Kidney capillary endothelial cell (primary cell): Measurements from ENCODE around the gene MN1.
A peak's percentile ranks its signal among the peaks of the same experiment; 100 is the strongest.

Experiments used
- DNase-seq: peaks from one replicate; pipeline ENCODE4 v3.0.0-alpha.2; 2018; ENCODE audit warnings: low spot score

Gene MN1

DNA sequence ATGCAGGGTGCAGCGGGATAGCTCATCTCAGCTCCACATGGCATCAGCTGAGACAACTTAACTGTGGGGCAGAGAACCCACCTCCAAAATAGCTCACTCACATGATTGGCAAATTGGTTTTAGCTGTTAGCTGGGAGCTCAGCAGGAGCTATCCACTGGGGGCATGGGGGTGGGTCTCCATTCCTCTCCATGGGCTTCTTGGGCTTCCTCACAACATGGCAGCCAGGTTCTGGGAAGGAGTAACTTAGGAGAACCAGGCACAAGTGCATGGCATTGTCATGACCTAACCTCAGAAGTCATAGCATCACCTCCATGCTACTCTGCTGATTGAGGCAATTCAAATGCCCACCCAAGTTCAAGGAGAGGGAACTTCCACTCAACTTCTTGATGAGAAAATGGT is 85.5 kb downstream of the MN1 start:
- no peak for DNase-seq

DNA sequence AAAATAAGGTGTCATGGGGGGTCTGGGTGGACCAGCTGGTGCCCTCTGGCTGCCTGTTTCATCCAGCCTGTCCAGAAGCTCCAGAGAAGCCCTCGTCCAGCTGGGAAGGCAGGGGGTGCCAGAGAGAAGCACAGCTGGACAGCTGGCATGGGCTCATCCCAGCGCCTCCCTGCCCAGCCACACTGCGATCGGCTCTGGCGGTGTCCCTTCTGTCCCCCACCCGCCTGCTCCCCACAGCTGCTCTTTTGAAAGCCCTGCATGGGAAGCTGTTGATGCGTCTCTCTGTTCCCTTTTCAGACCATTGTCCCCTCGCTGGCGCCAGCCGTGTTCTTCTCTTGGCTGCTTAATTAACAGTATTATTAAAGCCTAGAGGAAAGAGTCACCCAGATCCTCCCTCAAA is 86.5 kb downstream of the MN1 start:
- peak; percentile 42 for DNase-seq

DNA sequence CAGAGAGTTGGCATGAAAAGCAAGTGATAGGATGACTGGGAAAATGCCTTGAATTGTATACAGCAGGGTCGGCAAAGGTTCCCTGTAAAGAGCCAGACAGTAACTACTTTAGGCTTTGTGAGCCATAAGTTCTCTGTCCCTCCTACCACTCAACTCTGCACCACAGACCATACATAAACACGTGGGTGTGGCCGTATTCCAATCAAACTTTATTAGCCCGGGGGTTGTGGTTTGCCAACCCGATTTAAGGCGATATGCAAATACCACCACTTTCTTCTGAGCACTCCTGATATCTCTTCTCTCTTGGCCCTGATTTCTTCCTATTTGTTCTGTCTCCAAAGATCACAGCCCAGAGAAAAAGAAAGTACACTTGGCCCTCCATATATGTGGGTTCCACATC is 87.5 kb downstream of the MN1 start:
- DNase-seq = no peak

DNA sequence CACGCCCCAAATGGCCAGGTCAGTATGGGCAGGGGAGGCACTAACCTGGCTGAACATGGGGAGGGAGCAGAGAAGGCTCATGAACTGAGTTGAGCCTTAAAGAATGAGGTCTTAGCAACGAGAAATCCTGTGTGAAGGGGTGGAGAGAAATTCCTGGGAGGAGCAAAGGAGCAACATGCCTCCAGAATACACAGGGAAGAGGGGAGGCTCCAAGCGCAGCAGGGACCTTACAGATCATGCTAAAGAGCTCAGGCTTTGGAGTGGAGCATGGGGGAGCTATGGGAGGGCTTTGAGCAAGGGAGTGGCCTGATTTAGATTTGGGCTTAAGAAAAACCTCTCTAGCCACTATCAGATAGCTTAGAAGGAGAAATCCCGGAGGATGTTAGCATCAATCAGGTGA is 88.1 kb downstream of the MN1 start:
- DNase-seq = no peak

DNA sequence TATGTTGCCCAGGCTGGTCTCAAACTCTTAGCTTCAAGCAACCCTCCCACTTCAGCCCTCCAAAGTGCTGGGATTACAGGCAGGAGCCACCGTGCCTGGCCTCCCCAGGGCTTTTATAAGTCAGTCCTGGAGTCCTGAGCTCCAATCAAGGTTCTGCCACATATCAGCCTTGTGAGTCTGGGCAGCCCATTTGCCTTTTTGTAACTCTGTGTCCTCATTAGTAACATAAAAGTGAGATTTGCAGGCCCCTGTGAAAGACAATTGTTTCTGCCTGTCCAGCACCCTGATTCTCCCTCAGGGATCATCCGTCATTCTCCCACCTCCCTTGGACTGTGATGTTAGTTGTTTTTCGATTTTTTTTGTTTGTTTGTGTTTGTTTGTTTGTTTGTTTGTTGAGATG is 89.8 kb downstream of the MN1 start:
- DNase-seq = no peak

DNA sequence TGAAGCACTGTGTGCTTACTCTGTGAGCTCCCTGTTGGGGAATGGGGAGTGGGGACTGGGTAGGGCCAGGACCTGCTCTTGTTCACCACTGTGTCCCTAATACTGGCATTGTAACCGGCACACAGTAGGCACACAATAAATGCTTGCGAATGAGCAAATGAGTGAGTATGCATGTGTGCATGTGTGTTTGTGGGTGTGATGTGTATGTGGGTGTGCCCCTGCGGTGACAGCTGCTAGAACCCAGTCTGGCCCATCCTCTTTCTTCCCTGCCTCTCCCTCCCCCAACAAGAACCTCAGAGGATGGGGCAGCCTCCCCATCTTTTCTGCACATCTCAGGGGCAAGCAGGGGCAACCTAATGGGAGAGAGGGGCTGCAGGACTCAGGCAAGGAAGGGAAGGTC is 90.5 kb downstream of the MN1 start:
- DNase-seq = no peak

DNA sequence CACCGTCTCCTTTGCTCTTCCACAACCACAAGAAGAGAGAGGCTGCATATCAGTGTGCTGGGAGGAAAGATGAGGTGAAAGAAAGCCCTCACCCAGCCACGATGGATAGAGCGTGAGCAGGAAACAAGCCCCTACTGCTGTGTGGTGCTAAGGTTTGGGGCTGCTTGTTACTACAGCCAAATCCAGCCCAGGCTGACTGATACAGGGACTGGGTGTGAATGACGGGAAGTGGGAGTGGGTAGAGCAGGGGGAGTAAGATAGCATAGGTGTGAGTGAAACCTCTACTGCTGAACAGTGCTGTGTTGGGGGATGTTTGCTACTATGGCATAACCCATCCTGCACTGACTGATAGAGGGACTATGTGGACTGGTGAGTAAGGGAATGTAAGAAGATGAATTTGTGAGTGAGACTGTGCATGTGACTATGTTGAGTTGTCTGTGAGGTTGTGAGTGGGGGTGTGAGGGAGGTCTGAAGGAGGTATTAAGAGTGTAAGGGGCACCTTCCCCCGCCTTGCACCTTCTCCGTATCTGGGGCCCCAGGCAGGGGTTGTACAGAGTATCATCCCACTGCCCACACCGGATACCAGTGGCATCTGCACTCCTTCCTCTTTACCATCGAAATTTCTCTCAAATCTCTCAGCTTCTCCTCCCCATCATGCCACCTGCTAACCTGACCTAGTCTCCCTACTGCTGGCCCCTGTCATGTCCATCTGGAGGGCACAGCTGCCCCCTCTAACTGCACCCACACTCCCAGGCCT is 91.5 kb downstream of the MN1 start:
- no peak for DNase-seq

DNA sequence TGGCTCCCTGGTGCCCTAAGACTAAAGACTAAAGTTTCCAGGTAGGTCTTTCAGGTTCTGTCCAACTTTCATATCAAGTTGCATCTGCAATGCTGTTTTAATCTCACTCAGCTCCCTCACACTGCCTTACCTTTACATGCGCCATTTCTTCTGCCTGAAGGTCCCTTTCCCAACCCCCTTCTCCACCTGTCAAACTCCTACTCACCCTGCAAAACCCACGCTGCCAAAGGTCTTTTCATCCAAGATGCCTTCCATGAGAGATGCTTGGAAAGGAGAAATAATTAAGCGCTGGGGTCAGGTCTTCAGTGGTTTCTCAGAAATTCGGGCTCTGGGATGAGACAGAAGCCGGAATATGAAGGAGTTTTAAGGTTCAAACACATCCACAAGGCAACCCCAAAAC is 95.1 kb downstream of the MN1 start:
- DNase-seq = no peak

DNA sequence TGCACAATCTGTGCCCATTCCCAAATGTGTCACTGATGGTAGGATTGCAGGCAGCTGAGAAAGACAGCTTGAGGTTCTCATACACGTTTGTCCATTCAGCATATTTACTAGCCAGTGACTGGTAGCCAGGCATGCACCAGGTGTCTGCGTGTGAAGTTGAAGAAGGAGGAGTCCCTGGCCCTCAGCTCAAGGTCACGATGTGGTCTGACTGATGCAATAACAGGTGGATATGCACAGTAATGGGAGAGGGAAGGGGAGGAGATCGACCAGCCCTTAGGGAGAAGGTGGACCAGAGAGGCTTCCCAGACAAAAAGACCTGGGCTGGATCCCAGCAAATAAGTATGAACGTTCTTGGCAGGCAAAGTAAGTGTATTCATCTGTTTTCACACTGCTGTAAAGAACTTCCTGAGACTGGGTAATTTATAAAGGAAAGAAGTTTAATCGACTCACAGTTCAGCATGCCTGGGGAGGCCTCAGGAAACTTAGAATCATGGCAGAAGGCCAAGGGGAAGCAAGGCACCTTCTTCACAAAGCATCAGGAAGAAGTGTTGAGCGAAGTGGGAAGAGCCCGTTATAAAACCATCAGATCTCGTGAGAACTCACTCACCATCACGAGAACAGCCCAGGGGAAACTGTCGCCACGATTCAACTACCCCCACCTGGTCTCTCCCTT is 96.0 kb downstream of the MN1 start:
- DNase-seq = no peak

DNA sequence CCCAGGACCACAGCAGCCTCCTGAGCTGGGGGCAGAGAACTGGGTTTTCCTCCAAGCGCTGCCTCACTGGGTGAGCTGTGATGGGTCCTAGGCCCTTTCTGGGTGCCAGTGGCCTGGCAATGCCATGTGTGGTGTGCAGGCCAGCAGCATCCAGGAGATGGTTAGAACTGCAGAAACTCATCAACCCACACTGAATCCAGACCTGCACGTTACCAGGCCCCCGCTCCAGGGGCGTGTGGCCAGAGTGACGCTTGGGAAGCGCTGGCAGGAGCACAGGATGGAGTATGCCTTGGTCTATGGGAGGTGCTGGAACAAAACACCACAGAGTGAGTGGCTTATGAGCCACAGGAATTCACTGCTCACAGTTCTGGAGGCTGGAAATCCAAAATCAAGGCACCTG is 97.0 kb downstream of the MN1 start:
- DNase-seq = no peak

DNA sequence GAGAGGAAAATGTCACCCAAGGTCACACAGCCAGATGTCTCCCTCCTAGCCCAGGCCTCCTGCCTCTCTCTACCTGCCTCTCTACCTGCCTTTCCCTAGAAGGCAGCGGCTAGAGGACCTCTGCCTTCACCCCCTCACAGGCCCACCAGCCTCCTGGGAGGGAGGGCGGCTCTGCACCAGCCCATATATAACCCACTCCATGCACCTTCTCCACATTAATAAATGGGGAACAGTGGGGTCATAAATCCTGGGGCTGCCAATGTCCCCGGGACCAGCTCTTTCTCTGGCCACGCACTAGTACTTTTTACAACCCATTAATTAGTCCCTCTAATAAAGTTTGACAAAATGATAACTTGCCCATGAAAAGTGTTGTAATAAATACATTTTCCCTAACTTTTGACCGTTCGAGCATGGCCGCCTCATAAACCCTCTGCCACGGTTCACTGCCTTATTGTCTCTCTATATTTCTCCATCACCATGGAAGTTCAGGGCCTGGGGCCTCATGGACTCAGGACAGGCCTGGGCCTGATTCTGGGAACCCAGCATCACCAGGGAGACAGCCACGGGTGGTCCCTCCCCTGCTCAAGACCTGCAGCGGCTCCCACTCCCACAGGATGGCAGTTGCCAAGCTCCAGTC is 102.1 kb downstream of the MN1 start:
- no peak for DNase-seq

DNA sequence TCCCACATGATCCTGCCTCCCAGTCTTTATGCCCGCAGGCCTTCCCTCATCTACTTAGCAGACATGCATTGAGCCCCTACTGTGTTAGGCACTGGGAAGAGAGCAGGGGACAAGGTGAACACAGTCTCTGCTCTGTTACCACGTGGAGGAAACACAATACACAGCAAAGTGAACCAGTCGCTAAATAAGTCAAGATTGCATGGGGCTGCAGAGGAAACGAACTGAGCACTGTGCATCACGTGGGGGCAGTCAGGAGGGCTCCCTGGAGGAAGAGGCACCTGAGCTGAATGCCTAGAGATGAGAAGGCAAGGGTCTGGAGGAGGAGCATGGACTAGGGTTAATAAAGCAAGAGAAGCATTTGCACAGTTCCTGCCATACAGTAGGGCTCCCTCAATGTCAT is 102.7 kb downstream of the MN1 start:
- no peak for DNase-seq
